ENCODE data around the gene LPIN1. TPM values are rescaled to one million over a fixed set of nuclear protein-coding genes. Genes with fewer than 3 reads are reported as not detected.

Gene LPIN1
- total RNA-seq, 1 experiment from 2014 or later: 4.4 TPM

DNA sequence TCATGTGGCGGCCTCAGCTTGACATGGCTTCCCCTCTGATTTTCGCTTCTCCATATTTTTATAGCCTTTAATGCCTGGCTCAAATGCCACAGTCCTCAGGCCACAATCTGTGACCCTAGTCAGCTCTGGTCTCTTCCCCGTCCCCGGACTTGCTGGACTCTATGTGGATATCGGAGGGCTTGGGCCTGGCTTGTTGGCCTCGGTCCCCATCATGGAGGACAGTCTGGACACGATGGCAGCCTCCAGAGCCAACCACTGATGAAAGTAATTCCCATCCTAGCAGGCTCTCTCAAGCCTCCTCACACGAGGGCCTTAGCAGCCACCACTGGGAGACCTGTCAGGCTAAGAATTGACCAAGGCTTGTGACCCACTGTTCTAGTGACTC, 61.6 kb downstream of the LPIN1 start:
- Histone ChIP-seq H3K79me1 (ENCODE audit: insufficient read depth, low read depth, low read length, poor library complexity, severe bottlenecking) (no peaks in the 10 kb centered on the region), H4K20me1 (ENCODE audit: control insufficient read depth, insufficient read depth, insufficient read length) (no peaks in the 10 kb centered on the region), H3K23me2 (ENCODE audit: insufficient read length, low read depth, low read length, poor library complexity, severe bottlenecking) (no peaks in the 10 kb centered on the region), H3K79me2 (ENCODE audit: insufficient read depth, low read length) (no peaks in the 10 kb centered on the region), H2BK5ac (ENCODE audit: insufficient read length, low read length) (no peak overlapping the region), H3K18ac (ENCODE audit: insufficient read length, low read depth, low read length) (no peak overlapping the region), H3K4ac (ENCODE audit: low read depth, low read length) (no peak overlapping the region), H2BK12ac (ENCODE audit: insufficient read length, low read depth, low read length) (no peak overlapping the region), H2AFZ (ENCODE audit: low read length) (no peak overlapping the region), H3K23ac (ENCODE audit: insufficient read length, low read depth, low read length) (no peak overlapping the region), H2BK20ac (ENCODE audit: low read depth, low read length, poor library complexity, severe bottlenecking) (no peak overlapping the region), H2BK120ac (ENCODE audit: low read depth, low read length, poor library complexity, severe bottlenecking) (no peak overlapping the region), H3K4me2 (ENCODE audit: insufficient read depth, insufficient read length, low read length) (no peak overlapping the region), H4K91ac (ENCODE audit: insufficient read length, low read depth, low read length) (no peak overlapping the region), H3K4me1 (ENCODE audit: insufficient read depth, low read length) (no peaks in the 10 kb centered on the region), H3K27me3 (ENCODE audit: insufficient read depth, low read length) (no peaks in the 10 kb centered on the region), H4K8ac (replicated peaks; ENCODE audit: insufficient read length, low read depth, low read length) (no peak overlapping the region), H3K9ac (ENCODE audit: extremely low read depth, insufficient read length, low read length) (no peak overlapping the region), H3K56ac (ENCODE audit: insufficient read length, low read depth, low read length) (no peak overlapping the region), H4K5ac (ENCODE audit: insufficient read length, low read depth, low read length) (no peak overlapping the region), H3K14ac (ENCODE audit: insufficient read depth, low read length) (no peak overlapping the region), H3K9me3 (ENCODE audit: control insufficient read depth, low read depth, low read length) (no peaks in the 10 kb centered on the region), H2BK15ac (ENCODE audit: low read depth, low read length) (no peak overlapping the region), H3K27ac (ENCODE audit: insufficient read length, low read depth, low read length) (no peak overlapping the region), H3T11ph (ENCODE audit: low read length) (no peak overlapping the region), H2AK5ac (ENCODE audit: insufficient read length, low read length) (no peak overlapping the region)
- Mint-ChIP-seq H3K27ac (peak overlapping the region in 1 of 3 experiments; percentile 22; a peak in 2 of 7 replicates), H3K4me1 (no peaks in the 10 kb centered on the region), H3K36me3 (ENCODE audit: insufficient read depth in 1 of 3, low read depth in 3 of 3) (peaks cover 20 to 33% (median 30%) of the 10 kb centered on the region in 3 experiments; a peak in 6 of 7 replicates), H3K27me3 (ENCODE audit: low read depth) (no peaks in the 10 kb centered on the region), H3K4me3 (no peak overlapping the region), H3K9me3 (no peaks in the 10 kb centered on the region)
- no CpG with 5 or more reads among the region's 8 CpGs for WGBS (ENCODE audit: extremely low coverage, insufficient read length, low lambda C conversion rate)
- TF ChIP-seq, protein P1, sequence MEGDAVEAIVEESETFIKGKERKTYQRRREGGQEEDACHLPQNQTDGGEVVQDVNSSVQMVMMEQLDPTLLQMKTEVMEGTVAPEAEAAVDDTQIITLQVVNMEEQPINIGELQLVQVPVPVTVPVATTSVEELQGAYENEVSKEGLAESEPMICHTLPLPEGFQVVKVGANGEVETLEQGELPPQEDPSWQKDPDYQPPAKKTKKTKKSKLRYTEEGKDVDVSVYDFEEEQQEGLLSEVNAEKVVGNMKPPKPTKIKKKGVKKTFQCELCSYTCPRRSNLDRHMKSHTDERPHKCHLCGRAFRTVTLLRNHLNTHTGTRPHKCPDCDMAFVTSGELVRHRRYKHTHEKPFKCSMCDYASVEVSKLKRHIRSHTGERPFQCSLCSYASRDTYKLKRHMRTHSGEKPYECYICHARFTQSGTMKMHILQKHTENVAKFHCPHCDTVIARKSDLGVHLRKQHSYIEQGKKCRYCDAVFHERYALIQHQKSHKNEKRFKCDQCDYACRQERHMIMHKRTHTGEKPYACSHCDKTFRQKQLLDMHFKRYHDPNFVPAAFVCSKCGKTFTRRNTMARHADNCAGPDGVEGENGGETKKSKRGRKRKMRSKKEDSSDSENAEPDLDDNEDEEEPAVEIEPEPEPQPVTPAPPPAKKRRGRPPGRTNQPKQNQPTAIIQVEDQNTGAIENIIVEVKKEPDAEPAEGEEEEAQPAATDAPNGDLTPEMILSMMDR (conservative IDR thresholded peaks at IDR 0.05): no peak
- no peak for DNase-seq

All from H9 (cell line).